Liver (tissue), 9 donors: ENCODE measurements around the gene GRK5. TPM values are rescaled to one million over a fixed set of nuclear protein-coding genes. Genes with fewer than 3 reads are reported as not detected.
A peak's percentile ranks its signal among the peaks of the same experiment; 100 is the strongest.

Experiments
- DNase-seq: peaks from one replicate; pipeline ENCODE4 v3.0.0-alpha.2; 2017; ENCODE audit warnings: low spot score
- H3K27ac ChIP-seq, 2 donors: one replicate each; pipeline ENCODE4 v1.7.0; 2013; ENCODE audit warnings: inconsistent platforms in 2 of 2, low read length in 2 of 2, control low read depth in 1 of 2, low read depth in 1 of 2, mild to moderate bottlenecking in 1 of 2
- H3K27me3 ChIP-seq, 4 donors: one replicate each; pipeline versions ENCODE4 v1.6.1 to v1.7.0; 2013; ENCODE audit warnings: low read length in 3 of 4, inconsistent platforms in 1 of 4, mild to moderate bottlenecking in 1 of 4, moderate library complexity in 1 of 4; ENCODE audit not compliant: control insufficient read depth in 4 of 4, insufficient read depth in 4 of 4
- H3K36me3 ChIP-seq, 4 donors: one replicate each; pipeline versions ENCODE4 v1.6.1 to v1.7.0; 2013; ENCODE audit warnings: low read length in 3 of 4, mild to moderate bottlenecking in 3 of 4, low read depth in 1 of 4, moderate library complexity in 1 of 4; ENCODE audit not compliant: control insufficient read depth in 4 of 4, insufficient read depth in 3 of 4
- H3K4me1 ChIP-seq, 4 donors: one replicate each; pipeline versions ENCODE4 v1.6.1 to v1.7.0; 2013; ENCODE audit warnings: low read length in 3 of 4, mild to moderate bottlenecking in 3 of 4, moderate library complexity in 1 of 4; ENCODE audit not compliant: control insufficient read depth in 4 of 4, insufficient read depth in 4 of 4
- H3K4me3 ChIP-seq, 3 donors: one replicate each; pipeline versions ENCODE4 v1.6.1 to v1.7.0; 2013; ENCODE audit warnings: low read length in 3 of 3, control low read depth in 1 of 3, low read depth in 1 of 3, mild to moderate bottlenecking in 1 of 3
- H3K9ac ChIP-seq, 2 donors: one replicate each; pipeline ENCODE4 v1.7.0; 2013; ENCODE audit warnings: low read length in 2 of 2, mild to moderate bottlenecking in 2 of 2, moderate library complexity in 2 of 2, control low read depth in 1 of 2, low read depth in 1 of 2
- H3K9me3 ChIP-seq, 4 donors: one replicate each; pipeline versions ENCODE4 v1.6.1 to v1.7.0; 2013; ENCODE audit warnings: low read length in 3 of 4; ENCODE audit not compliant: control insufficient read depth in 4 of 4
- CTCF ChIP-seq: fragments of 150-350 bp; IDR thresholded peaks from 2 replicates; pipeline ENCODE4 v1.5.1; 2017; ENCODE audit warnings: improper control_type of control experiment, low read depth, low read length; ENCODE audit not compliant: missing input control
- EGR1 ChIP-seq, 2 donors: IDR thresholded peaks; 2 replicates each; pipeline ENCODE4 v1.6.1; 2016 to 2018; ENCODE audit warnings: antibody characterized with exemption in 2 of 2, low read depth in 2 of 2
- FOXA1 ChIP-seq: IDR thresholded peaks from 2 replicates; pipeline ENCODE4 v1.6.1; 2016; ENCODE audit warnings: antibody characterized with exemption
- FOXA2 ChIP-seq: IDR thresholded peaks from 2 replicates; pipeline ENCODE4 v1.6.1; 2016; ENCODE audit warnings: antibody characterized with exemption
- GABPA ChIP-seq, 2 donors: IDR thresholded peaks in 1 of 2; conservative IDR thresholded peaks in 1 of 2; 2 replicates each; pipeline ENCODE4 v1.6.1; 2016; ENCODE audit warnings: antibody characterized with exemption in 2 of 2, mild to moderate bottlenecking in 1 of 2, moderate library complexity in 1 of 2
- HNF4A ChIP-seq, 2 donors: conservative IDR thresholded peaks; 2 replicates each; pipeline ENCODE4 v1.6.1; 2016; ENCODE audit warnings: antibody characterized with exemption in 2 of 2, mild to moderate bottlenecking in 2 of 2
- JUND ChIP-seq, 2 donors: IDR thresholded peaks; 2 replicates each; pipeline ENCODE4 v1.6.1; 2016; ENCODE audit warnings: antibody characterized with exemption in 2 of 2
- NR2F2 ChIP-seq: IDR thresholded peaks from 2 replicates; pipeline ENCODE4 v1.6.1; 2016; ENCODE audit warnings: antibody characterized with exemption
- RAD21 ChIP-seq, 2 donors: IDR thresholded peaks; 2 replicates each; pipeline ENCODE4 v1.6.1; 2016; ENCODE audit warnings: antibody characterized with exemption in 2 of 2, mild to moderate bottlenecking in 2 of 2
- RXRA ChIP-seq, 2 donors: IDR thresholded peaks; 2 replicates each; pipeline ENCODE4 v1.6.1; 2017 to 2018; ENCODE audit warnings: antibody characterized with exemption in 2 of 2, mild to moderate bottlenecking in 1 of 2
- SP1 ChIP-seq: IDR thresholded peaks from 2 replicates; pipeline ENCODE4 v1.6.1; 2018; ENCODE audit warnings: antibody characterized with exemption, mild to moderate bottlenecking
- TAF1 ChIP-seq: conservative IDR thresholded peaks from 2 replicates; pipeline ENCODE4 v1.6.1; 2016; ENCODE audit warnings: antibody characterized with exemption, mild to moderate bottlenecking
- YY1 ChIP-seq: IDR thresholded peaks from 2 replicates; pipeline ENCODE4 v1.6.1; 2016; ENCODE audit warnings: antibody characterized with exemption, mild to moderate bottlenecking
- WGBS: extraction: QIAGEN DNeasy Blood & Tissue Kit; methylation state at CpG from one replicate; pipeline ENCODE4 v1.1.7; 2013; 5-methylcytosine and 5-hydroxymethylcytosine counted together
- polyA plus RNA-seq, 2 donors: library from polyadenylated mRNA; stranded (reverse) in 1 of 2; unstranded in 1 of 2; fragments of 200-250 nt in 1 of 2; fragments of >200 nt in 1 of 2; fragmentation: Nextera tagmentation in 1 of 2; extraction: Ambion mirVana in 1 of 2; gene quantifications; one replicate each; pipeline versions ENCODE4 v1.2.1 to v1.2.3, GENCODE V29; 2013 to 2015
- total RNA-seq, 2 donors: library from RNA; depleted of rRNA; stranded (reverse); fragments of >200 nt; gene quantifications; one replicate each; pipeline ENCODE4 v1.2.3, GENCODE V29; 2014
- TF ChIP-seq, protein P1 (sequence below): IDR thresholded peaks from 2 replicates; pipeline ENCODE4 v1.6.1; 2016; ENCODE audit warnings: antibody characterized with exemption
- TF ChIP-seq, protein P2 (sequence below): IDR thresholded peaks from 2 replicates; pipeline ENCODE4 v1.6.1; 2016; ENCODE audit warnings: antibody characterized with exemption
- TF ChIP-seq, protein P3 (sequence below): IDR thresholded peaks from 2 replicates; pipeline ENCODE4 v1.6.1; 2016; ENCODE audit warnings: antibody characterized with exemption
- donor health status: healthy.
- donor health status: healthy.
- donor health status: healthy.
- donor health status: healthy.
- donor health status: healthy.

GRK5 gene
- total and polyA plus RNA-seq, 4 donors: 2.1 to 6.6 (median 5.1) TPM

- no peaks in the 10 kb centered on the region for H3K9me3 ChIP-seq
- DNase-seq: no peak
- peak overlapping the region; percentile 72 to 78 for H3K27ac ChIP-seq
- H3K9ac ChIP-seq: no peak overlapping the region
- H3K27me3 ChIP-seq: no peaks in the 10 kb centered on the region
- no peak overlapping the region for H3K4me3 ChIP-seq
- no peaks in the 10 kb centered on the region for H3K36me3 ChIP-seq
- TF ChIP-seq NR2F2 (no peak), EGR1 (IDR thresholded peaks at IDR 0.05; ENCODE audit: low read depth in 2 of 2) (no peak), CTCF (no peak), TAF1 (no peak), SP1 (no peak), GABPA (IDR thresholded peaks at IDR 0.05 in 1 of 2, conservative IDR thresholded peaks at IDR 0.05 in 1 of 2) (no peak), JUND (IDR thresholded peaks at IDR 0.05) (no peak), RXRA (IDR thresholded peaks at IDR 0.05) (no peak), YY1 (no peak), RAD21 (IDR thresholded peaks at IDR 0.05) (no peak), FOXA2 (no peak), HNF4A (conservative IDR thresholded peaks at IDR 0.05) (no peak)
- TF ChIP-seq, protein P1, sequence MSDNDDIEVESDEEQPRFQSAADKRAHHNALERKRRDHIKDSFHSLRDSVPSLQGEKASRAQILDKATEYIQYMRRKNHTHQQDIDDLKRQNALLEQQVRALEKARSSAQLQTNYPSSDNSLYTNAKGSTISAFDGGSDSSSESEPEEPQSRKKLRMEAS: no peak
- TF ChIP-seq, protein P2, sequence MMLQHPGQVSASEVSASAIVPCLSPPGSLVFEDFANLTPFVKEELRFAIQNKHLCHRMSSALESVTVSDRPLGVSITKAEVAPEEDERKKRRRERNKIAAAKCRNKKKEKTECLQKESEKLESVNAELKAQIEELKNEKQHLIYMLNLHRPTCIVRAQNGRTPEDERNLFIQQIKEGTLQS: no peak
- TF ChIP-seq, protein P3, sequence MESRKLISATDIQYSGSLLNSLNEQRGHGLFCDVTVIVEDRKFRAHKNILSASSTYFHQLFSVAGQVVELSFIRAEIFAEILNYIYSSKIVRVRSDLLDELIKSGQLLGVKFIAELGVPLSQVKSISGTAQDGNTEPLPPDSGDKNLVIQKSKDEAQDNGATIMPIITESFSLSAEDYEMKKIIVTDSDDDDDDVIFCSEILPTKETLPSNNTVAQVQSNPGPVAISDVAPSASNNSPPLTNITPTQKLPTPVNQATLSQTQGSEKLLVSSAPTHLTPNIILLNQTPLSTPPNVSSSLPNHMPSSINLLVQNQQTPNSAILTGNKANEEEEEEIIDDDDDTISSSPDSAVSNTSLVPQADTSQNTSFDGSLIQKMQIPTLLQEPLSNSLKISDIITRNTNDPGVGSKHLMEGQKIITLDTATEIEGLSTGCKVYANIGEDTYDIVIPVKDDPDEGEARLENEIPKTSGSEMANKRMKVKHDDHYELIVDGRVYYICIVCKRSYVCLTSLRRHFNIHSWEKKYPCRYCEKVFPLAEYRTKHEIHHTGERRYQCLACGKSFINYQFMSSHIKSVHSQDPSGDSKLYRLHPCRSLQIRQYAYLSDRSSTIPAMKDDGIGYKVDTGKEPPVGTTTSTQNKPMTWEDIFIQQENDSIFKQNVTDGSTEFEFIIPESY: no peak
- H3K4me1 ChIP-seq: no peaks in the 10 kb centered on the region
- 75% methylated on average over 5 of the region's 5 CpGs for WGBS
These were observed 202.0 kb downstream of the GRK5 start for GRCh38 chr10:119409385-119409784.

- H3K9ac ChIP-seq: no peak overlapping the region
- WGBS: 72% methylated on average over 18 of the region's 18 CpGs
- H3K4me1 ChIP-seq: no peaks in the 10 kb centered on the region
These were observed 202.5 kb downstream of the GRK5 start for GRCh38 chr10:119409906-119410305.

More at GRCh38 chr10:119409906-119410305, 202.5 kb downstream of the GRK5 start:
- peak; percentile 69 for DNase-seq
- Histone ChIP-seq H3K36me3 (no peaks in the 10 kb centered on the region), H3K27ac (peak overlapping the region; percentile 78 to 82), H3K4me3 (no peak overlapping the region), H3K27me3 (no peaks in the 10 kb centered on the region), H3K9me3 (no peaks in the 10 kb centered on the region)
- TF ChIP-seq YY1 (no peak), RXRA (IDR thresholded peaks at IDR 0.05) (peak; percentile 67 to 71), EGR1 (IDR thresholded peaks at IDR 0.05; ENCODE audit: low read depth in 2 of 2) (no peak), SP1 (peak; percentile 69), RAD21 (IDR thresholded peaks at IDR 0.05) (peak; percentile 16 to 30), FOXA2 (no peak), TAF1 (no peak), FOXA1 (no peak), CTCF (no peak), HNF4A (conservative IDR thresholded peaks at IDR 0.05) (no peak), NR2F2 (peak; percentile 100)
- TF ChIP-seq, protein P1: peak; percentile 52
